Measurements from ENCODE around the gene ZBTB7B.
"Not testable (repeated sequence)": the region's sequence is repeated elsewhere in the genome, so short reads cannot be mapped to it uniquely, and the experiment has no call there.

Gene ZBTB7B

GRCh38 chr1:154978360-154978759, 24.2 kb upstream of the ZBTB7B start:
- in situ Hi-C loops (cut with HindIII; ENCODE audit: low pct_ligation_motif_present, low sequenced_read_pairs): no loop called here
- H3K27ac ChIP-seq: no peak overlapping the region
- no peak overlapping the region for H3K4me3 ChIP-seq (ENCODE audit: low read depth, low read length)
- TF ChIP-seq, protein P1, sequence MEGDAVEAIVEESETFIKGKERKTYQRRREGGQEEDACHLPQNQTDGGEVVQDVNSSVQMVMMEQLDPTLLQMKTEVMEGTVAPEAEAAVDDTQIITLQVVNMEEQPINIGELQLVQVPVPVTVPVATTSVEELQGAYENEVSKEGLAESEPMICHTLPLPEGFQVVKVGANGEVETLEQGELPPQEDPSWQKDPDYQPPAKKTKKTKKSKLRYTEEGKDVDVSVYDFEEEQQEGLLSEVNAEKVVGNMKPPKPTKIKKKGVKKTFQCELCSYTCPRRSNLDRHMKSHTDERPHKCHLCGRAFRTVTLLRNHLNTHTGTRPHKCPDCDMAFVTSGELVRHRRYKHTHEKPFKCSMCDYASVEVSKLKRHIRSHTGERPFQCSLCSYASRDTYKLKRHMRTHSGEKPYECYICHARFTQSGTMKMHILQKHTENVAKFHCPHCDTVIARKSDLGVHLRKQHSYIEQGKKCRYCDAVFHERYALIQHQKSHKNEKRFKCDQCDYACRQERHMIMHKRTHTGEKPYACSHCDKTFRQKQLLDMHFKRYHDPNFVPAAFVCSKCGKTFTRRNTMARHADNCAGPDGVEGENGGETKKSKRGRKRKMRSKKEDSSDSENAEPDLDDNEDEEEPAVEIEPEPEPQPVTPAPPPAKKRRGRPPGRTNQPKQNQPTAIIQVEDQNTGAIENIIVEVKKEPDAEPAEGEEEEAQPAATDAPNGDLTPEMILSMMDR (IDR thresholded peaks at IDR 0.05; ENCODE audit: low read depth, low read length, missing control alignments): no peak
- H3K36me3 ChIP-seq (replicated peaks): no peaks in the 10 kb centered on the region
- no peaks in the 10 kb centered on the region for H3K27me3 ChIP-seq (replicated peaks)
- DNase-seq: no peak

GRCh38 chr1:154982341-154982740, 20.3 kb upstream of the ZBTB7B start:
- no peak overlapping the region for H3K27ac ChIP-seq
- peak overlapping the region; percentile 42 for H3K4me3 ChIP-seq (ENCODE audit: low read depth, low read length)
- DNase-seq: no peak
- H3K36me3 ChIP-seq (replicated peaks): peaks cover 1% of the 10 kb centered on the region
- in situ Hi-C loops (cut with HindIII; ENCODE audit: low pct_ligation_motif_present, low sequenced_read_pairs): no loop called here
- TF ChIP-seq, protein P1 (IDR thresholded peaks at IDR 0.05; ENCODE audit: low read depth, low read length, missing control alignments): no peak
- H3K27me3 ChIP-seq (replicated peaks): no peaks in the 10 kb centered on the region

- TF ChIP-seq, protein P1 (IDR thresholded peaks at IDR 0.05; ENCODE audit: low read depth, low read length, missing control alignments): no peak
- Histone ChIP-seq H3K27me3 (replicated peaks) (no peaks in the 10 kb centered on the region), H3K36me3 (replicated peaks) (peaks cover 9% of the 10 kb centered on the region), H3K4me3 (ENCODE audit: low read depth, low read length) (peak within 1 kb of the TSS; percentile 94), H3K27ac (no peak within 1 kb of the TSS)
- DNase-seq: peak; percentile 100
- in situ Hi-C loops (cut with HindIII; ENCODE audit: low pct_ligation_motif_present, low sequenced_read_pairs): no loop called here
Measured at GRCh38 chr1:154982897-154983648, 19.5 kb upstream of the ZBTB7B start, which contains the start of gene FLAD1. Gene FLAD1, plus strand, starts transcription at chr1:154983344. Its CDS starts 351 bp downstream, at chr1:154983695.

GRCh38 chr1:154983776-154984466, 18.7 kb upstream of the ZBTB7B start:
- Histone ChIP-seq H3K27ac (no peak overlapping the region), H3K4me3 (ENCODE audit: low read depth, low read length) (peak overlapping the region; percentile 94), H3K27me3 (replicated peaks) (no peaks in the 10 kb centered on the region), H3K36me3 (replicated peaks) (peaks cover 17% of the 10 kb centered on the region)
- TF ChIP-seq, protein P1 (IDR thresholded peaks at IDR 0.05; ENCODE audit: low read depth, low read length, missing control alignments): no peak
- DNase-seq: no peak
- in situ Hi-C loops (cut with HindIII; ENCODE audit: low pct_ligation_motif_present, low sequenced_read_pairs): no loop called here

DNA sequence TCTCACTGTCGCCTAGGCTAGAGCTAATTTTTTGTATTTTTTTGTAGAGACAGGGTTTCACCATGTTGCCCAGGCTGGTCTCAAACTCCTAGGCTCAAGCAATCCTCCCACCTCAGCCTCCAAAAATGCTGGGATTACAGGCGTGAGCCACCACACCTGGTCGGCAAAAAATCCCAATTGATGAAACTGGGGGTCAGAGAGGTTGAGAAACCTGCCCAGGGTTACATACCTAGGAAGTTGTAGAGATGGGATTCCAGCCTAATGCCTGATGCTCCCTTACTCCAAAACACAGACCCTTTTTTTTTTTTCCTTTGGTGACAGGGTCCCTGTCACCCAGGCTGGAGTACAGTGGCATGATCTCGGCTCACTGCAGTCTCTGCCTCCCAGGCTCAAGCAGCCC, 15.9 kb upstream of the ZBTB7B start:
- H3K36me3 ChIP-seq (replicated peaks): peaks cover 27% of the 10 kb centered on the region
- in situ Hi-C loops (cut with HindIII; ENCODE audit: low pct_ligation_motif_present, low sequenced_read_pairs); DNase-seq: not testable (repeated sequence)

DNA sequence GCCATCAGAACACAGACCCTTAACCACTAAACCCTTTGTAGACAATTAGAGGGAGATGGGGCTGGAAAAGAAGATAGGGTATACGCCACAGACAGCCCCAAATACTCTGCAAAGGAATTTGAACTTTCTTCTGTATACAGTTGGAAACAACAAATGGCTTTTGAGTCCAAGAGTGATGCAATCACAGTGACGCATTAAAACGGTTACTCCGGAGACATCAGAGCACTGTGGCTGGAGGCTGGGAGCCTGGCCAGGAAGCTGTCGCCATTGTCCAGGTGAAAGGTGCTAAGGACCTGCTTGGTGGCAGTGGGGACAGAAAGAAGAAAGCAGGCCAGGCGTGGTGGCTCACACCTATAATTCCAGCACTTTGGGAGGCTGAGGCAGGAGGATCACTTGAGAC, 15.3 kb upstream of the ZBTB7B start:
- in situ Hi-C loops (cut with HindIII; ENCODE audit: low pct_ligation_motif_present, low sequenced_read_pairs): no loop called here
- DNase-seq: no peak

More for the DNA sequence above, 15.9 kb upstream of the ZBTB7B start:
- not testable (repeated sequence) for H3K27me3 ChIP-seq (replicated peaks); H3K27ac ChIP-seq; H3K4me3 ChIP-seq (ENCODE audit: low read depth, low read length)

More for the DNA sequence above, 15.3 kb upstream of the ZBTB7B start:
- Histone ChIP-seq H3K27ac (no peak overlapping the region), H3K27me3 (replicated peaks) (no peaks in the 10 kb centered on the region), H3K36me3 (replicated peaks) (peaks cover 27% of the 10 kb centered on the region), H3K4me3 (ENCODE audit: low read depth, low read length) (no peak overlapping the region)
- TF ChIP-seq, protein P1 (IDR thresholded peaks at IDR 0.05; ENCODE audit: low read depth, low read length, missing control alignments): no peak

Data from brain microvascular endothelial cell (primary cell).